ENCODE results near the gene GALNT10. TPM values are rescaled to one million over a fixed set of nuclear protein-coding genes. Genes with fewer than 3 reads are reported as not detected.

The GALNT10 gene
- polyA plus RNA-seq, 1 donor (not counting 4 experiments of a cell fraction or from before 2014, with no cell fraction given) = 17.9 TPM

DNA sequence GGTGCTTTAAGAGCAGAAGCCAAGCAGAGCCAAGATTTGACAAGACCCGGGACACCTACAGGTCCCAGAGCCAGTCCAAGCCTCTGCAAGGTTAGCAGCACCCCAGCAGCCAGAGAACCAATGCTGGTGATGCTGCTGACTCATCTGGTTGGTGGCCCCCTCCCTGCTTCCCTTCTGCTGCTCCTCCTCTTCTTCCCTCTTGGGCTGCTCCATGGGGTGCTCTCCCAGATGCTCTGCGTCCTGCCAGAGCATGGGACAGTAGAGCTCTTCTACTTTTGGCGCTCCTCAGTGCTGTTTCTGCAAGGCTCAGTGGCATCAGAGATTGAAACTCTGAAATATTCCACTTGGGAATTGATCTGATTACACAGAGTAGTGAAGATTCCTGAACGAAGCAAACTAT lies 179.1 kb downstream of the GALNT10 start:
- H3K4me1 ChIP-seq (ENCODE audit: control insufficient read depth, extremely low read depth, insufficient read depth, low read length) = peaks cover 61% of the 10 kb centered on the region

DNA sequence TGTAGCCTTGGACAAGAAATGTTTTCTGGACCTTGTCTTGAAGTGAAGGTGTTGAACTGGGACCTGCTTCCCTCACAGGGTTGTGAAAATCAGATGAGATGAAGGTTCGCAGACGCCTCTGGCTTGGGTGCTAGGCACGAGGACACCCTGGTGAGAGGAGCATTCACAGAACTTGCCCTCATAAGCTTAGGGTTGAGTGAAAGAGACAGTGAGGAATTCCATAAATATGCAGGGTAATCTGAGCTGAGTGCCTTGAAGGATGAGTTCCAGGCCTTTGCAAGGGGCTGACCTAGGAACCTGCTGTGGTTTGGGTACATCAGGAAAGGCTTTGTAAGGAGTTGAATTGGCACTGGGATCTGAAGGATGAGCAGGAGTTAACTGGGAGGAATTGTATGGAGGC lies 179.6 kb downstream of the GALNT10 start:
- Histone ChIP-seq H3K27ac (ENCODE audit: control insufficient read depth, insufficient read depth, low read length) (no peak overlapping the region), H3K4me3 (ENCODE audit: control insufficient read depth in 2 of 3, extremely low read depth in 1 of 3, insufficient read depth in 2 of 3, low read depth in 1 of 3, low read length in 3 of 3) (no peak overlapping the region), H3K4me1 (ENCODE audit: control insufficient read depth, extremely low read depth, insufficient read depth, low read length) (peaks cover 57% of the 10 kb centered on the region), H4K20me1 (ENCODE audit: control insufficient read depth, extremely low read depth, insufficient read depth, low read length) (no peaks in the 10 kb centered on the region), H3K9me3 (ENCODE audit: control insufficient read depth, low read depth, low read length) (no peaks in the 10 kb centered on the region), H3K4me2 (ENCODE audit: control insufficient read depth, extremely low read depth, insufficient read depth, low read depth, low read length) (no peak overlapping the region), H2AFZ (ENCODE audit: control insufficient read depth, low read length) (no peak overlapping the region), H3K27me3 (ENCODE audit: control insufficient read depth, extremely low read depth, insufficient read depth, low read length) (no peaks in the 10 kb centered on the region), H3K9ac (ENCODE audit: control insufficient read depth, extremely low read depth, insufficient read depth, low read length) (no peak overlapping the region), H3K79me2 (ENCODE audit: control insufficient read depth, insufficient read depth, low read length) (no peaks in the 10 kb centered on the region), H3K9me1 (ENCODE audit: control insufficient read depth, extremely low read depth, insufficient read depth, low read length) (no peaks in the 10 kb centered on the region), H3K36me3 (ENCODE audit: control insufficient read depth in 2 of 2, extremely low read depth in 1 of 2, insufficient read depth in 2 of 2, low read length in 2 of 2) (no peaks in the 10 kb centered on the region)
- TF ChIP-seq, protein P1, sequence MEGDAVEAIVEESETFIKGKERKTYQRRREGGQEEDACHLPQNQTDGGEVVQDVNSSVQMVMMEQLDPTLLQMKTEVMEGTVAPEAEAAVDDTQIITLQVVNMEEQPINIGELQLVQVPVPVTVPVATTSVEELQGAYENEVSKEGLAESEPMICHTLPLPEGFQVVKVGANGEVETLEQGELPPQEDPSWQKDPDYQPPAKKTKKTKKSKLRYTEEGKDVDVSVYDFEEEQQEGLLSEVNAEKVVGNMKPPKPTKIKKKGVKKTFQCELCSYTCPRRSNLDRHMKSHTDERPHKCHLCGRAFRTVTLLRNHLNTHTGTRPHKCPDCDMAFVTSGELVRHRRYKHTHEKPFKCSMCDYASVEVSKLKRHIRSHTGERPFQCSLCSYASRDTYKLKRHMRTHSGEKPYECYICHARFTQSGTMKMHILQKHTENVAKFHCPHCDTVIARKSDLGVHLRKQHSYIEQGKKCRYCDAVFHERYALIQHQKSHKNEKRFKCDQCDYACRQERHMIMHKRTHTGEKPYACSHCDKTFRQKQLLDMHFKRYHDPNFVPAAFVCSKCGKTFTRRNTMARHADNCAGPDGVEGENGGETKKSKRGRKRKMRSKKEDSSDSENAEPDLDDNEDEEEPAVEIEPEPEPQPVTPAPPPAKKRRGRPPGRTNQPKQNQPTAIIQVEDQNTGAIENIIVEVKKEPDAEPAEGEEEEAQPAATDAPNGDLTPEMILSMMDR (optimal IDR thresholded peaks at IDR 0.05 in 1 of 3, IDR thresholded peaks at IDR 0.05 in 1 of 3, conservative IDR thresholded peaks at IDR 0.05 in 1 of 3; ENCODE audit: extremely low read depth in 1 of 3, insufficient read depth in 2 of 3, low read length in 3 of 3) = no peak
- no peak for TF ChIP-seq EZH2 (IDR thresholded peaks at IDR 0.05; ENCODE audit: low read length)
- FAIRE-seq (no peak), DNase-seq (ENCODE audit: low read depth, low spot score) (no peak)
- dilution Hi-C loops (cut with MboI; ENCODE audit: extremely low pct_ligation_motif_present, low sequenced_read_pairs) = no loop called here

More for the DNA sequence above, 179.1 kb downstream of the GALNT10 start:
- dilution Hi-C loops (cut with MboI; ENCODE audit: extremely low pct_ligation_motif_present, low sequenced_read_pairs) = no loop called here
- H3K36me3 ChIP-seq (ENCODE audit: control insufficient read depth in 2 of 2, extremely low read depth in 1 of 2, insufficient read depth in 2 of 2, low read length in 2 of 2) = no peaks in the 10 kb centered on the region
- H3K9me3 ChIP-seq (ENCODE audit: control insufficient read depth, low read depth, low read length) = no peaks in the 10 kb centered on the region
- no peaks in the 10 kb centered on the region for H3K79me2 ChIP-seq (ENCODE audit: control insufficient read depth, insufficient read depth, low read length)
- H3K9ac ChIP-seq (ENCODE audit: control insufficient read depth, extremely low read depth, insufficient read depth, low read length) = no peak overlapping the region
- FAIRE-seq (no peak), DNase-seq (ENCODE audit: low read depth, low spot score) (no peak)
- H3K27me3 ChIP-seq (ENCODE audit: control insufficient read depth, extremely low read depth, insufficient read depth, low read length) = no peaks in the 10 kb centered on the region
- no peaks in the 10 kb centered on the region for H4K20me1 ChIP-seq (ENCODE audit: control insufficient read depth, extremely low read depth, insufficient read depth, low read length)
- no peak overlapping the region for H2AFZ ChIP-seq (ENCODE audit: control insufficient read depth, low read length)
- TF ChIP-seq, protein P1 (optimal IDR thresholded peaks at IDR 0.05 in 1 of 3, IDR thresholded peaks at IDR 0.05 in 1 of 3, conservative IDR thresholded peaks at IDR 0.05 in 1 of 3; ENCODE audit: extremely low read depth in 1 of 3, insufficient read depth in 2 of 3, low read length in 3 of 3) = no peak
- no peak for TF ChIP-seq EZH2 (IDR thresholded peaks at IDR 0.05; ENCODE audit: low read length)
- no peak overlapping the region for H3K4me2 ChIP-seq (ENCODE audit: control insufficient read depth, extremely low read depth, insufficient read depth, low read depth, low read length)
- H3K4me3 ChIP-seq (ENCODE audit: control insufficient read depth in 2 of 3, extremely low read depth in 1 of 3, insufficient read depth in 2 of 3, low read depth in 1 of 3, low read length in 3 of 3) = no peak overlapping the region
- H3K9me1 ChIP-seq (ENCODE audit: control insufficient read depth, extremely low read depth, insufficient read depth, low read length) = no peaks in the 10 kb centered on the region
- H3K27ac ChIP-seq (ENCODE audit: control insufficient read depth, insufficient read depth, low read length) = no peak overlapping the region

Measured in keratinocyte (primary cell).